Lung (tissue), 12 donors: ENCODE data around the gene CDADC1. TPM values are rescaled to one million over a fixed set of nuclear protein-coding genes. Genes with fewer than 3 reads are reported as not detected.

Source experiments
- ATAC-seq: fragments of 200-7000 bp; cut with Tn5 transposase; one replicate; pipeline ENCODE4 v1.9.1; 2020; ENCODE audit warnings: moderate number of reproducible peaks; ENCODE audit not compliant: insufficient read depth, low FRiP score
- DNase-seq, 3 donors: peaks; one replicate each; pipeline ENCODE4 v3.0.0-alpha.2; 2013 to 2017
- H3K27ac ChIP-seq, 2 donors: one replicate each; pipeline ENCODE4 v1.5.1; 2013; ENCODE audit warnings: mild to moderate bottlenecking in 2 of 2, moderate library complexity in 2 of 2, control low read depth in 1 of 2, inconsistent platforms in 1 of 2, low read depth in 1 of 2, low read length in 1 of 2
- H3K27me3 ChIP-seq, 3 donors: one replicate each; pipeline ENCODE4 v1.5.1; 2013; ENCODE audit warnings: low read length in 2 of 3; ENCODE audit not compliant: control insufficient read depth in 3 of 3, insufficient read depth in 3 of 3
- H3K36me3 ChIP-seq, 4 donors: one replicate each; pipeline ENCODE4 v1.5.1; 2013; ENCODE audit warnings: low read length in 4 of 4, mild to moderate bottlenecking in 1 of 4, moderate library complexity in 1 of 4; ENCODE audit not compliant: control insufficient read depth in 4 of 4, insufficient read depth in 4 of 4
- H3K4me1 ChIP-seq, 5 donors: one replicate each; pipeline ENCODE4 v1.5.1; 2013; ENCODE audit warnings: low read length in 5 of 5, mild to moderate bottlenecking in 2 of 5, moderate library complexity in 1 of 5; ENCODE audit not compliant: control insufficient read depth in 5 of 5, insufficient read depth in 5 of 5
- H3K4me3 ChIP-seq: one replicate; pipeline ENCODE4 v1.5.1; 2013; ENCODE audit warnings: mild to moderate bottlenecking, control low read depth, moderate library complexity
- H3K9ac ChIP-seq, 2 donors: one replicate each; pipeline ENCODE4 v1.5.1; 2013; ENCODE audit warnings: low read length in 2 of 2, control low read depth in 1 of 2; ENCODE audit not compliant: insufficient read depth in 1 of 2
- H3K9me3 ChIP-seq, 4 donors: one replicate each; pipeline ENCODE4 v1.5.1; 2013; ENCODE audit warnings: low read length in 3 of 4, mild to moderate bottlenecking in 1 of 4, moderate library complexity in 1 of 4; ENCODE audit not compliant: control insufficient read depth in 4 of 4, insufficient read depth in 3 of 4
- WGBS, 2 donors: extraction: QIAGEN DNeasy Blood & Tissue Kit; methylation state at CpG; one replicate each; pipeline ENCODE4 v1.1.7; 2013; 5-methylcytosine and 5-hydroxymethylcytosine counted together
- polyA plus RNA-seq, 2 donors: library from polyadenylated mRNA; stranded (reverse); fragments of 200-250 nt; gene quantifications; one replicate each; pipeline ENCODE4 v1.2.1, GENCODE V29; 2013
- total RNA-seq, 2 donors: library from RNA; depleted of rRNA in 1 of 2; stranded (reverse); fragments of >200 nt in 1 of 2; gene quantifications; one replicate each; pipeline ENCODE4 v1.2.1, GENCODE V29; 2014 to 2021
- TF ChIP-seq, protein P1 (sequence below): IDR thresholded peaks from 2 replicates; pipeline ENCODE4 v1.5.1; 2012; ENCODE audit warnings: mild to moderate bottlenecking; ENCODE audit errors: control extremely low read depth, extremely low read depth
- donor health status: control.
- donor health status: control.
- donor health status: Bipolar disorder and iron deficiency.
- donor health status: healthy.
- donor health status: DM: yes; HTN: yes; CAD: no.

CDADC1 gene
- total and polyA plus RNA-seq, 4 donors = 5.2 to 11.6 (median 7.1) TPM

DNA sequence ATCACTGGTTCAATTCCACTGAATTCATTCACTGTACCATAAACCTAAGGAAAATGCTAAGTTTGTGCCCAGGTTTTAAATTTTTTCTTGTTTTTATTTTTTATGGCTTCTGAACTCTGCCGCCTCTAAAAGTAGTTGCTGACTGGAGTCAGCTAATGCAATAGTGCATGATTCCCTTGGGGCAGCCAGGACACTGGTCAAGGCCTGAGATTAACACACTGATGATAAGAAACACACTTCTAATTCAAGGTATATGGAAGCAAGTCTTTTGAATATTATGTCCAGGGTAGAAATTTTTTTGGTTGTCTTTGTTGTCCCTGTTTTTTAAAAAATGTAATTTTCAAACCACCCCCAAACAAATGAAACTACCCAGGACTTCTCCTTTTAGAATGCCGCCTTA is 72.2 kb downstream of the CDADC1 start:
- TF ChIP-seq, protein P1, sequence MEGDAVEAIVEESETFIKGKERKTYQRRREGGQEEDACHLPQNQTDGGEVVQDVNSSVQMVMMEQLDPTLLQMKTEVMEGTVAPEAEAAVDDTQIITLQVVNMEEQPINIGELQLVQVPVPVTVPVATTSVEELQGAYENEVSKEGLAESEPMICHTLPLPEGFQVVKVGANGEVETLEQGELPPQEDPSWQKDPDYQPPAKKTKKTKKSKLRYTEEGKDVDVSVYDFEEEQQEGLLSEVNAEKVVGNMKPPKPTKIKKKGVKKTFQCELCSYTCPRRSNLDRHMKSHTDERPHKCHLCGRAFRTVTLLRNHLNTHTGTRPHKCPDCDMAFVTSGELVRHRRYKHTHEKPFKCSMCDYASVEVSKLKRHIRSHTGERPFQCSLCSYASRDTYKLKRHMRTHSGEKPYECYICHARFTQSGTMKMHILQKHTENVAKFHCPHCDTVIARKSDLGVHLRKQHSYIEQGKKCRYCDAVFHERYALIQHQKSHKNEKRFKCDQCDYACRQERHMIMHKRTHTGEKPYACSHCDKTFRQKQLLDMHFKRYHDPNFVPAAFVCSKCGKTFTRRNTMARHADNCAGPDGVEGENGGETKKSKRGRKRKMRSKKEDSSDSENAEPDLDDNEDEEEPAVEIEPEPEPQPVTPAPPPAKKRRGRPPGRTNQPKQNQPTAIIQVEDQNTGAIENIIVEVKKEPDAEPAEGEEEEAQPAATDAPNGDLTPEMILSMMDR = no peak
- WGBS, 2 donors = 79 to 84% methylated on average over 2 of the region's 2 CpGs
- H3K27me3 ChIP-seq = no peaks in the 10 kb centered on the region
- H3K9ac ChIP-seq = no peak overlapping the region
- peaks cover 0 to 2% (median 0%) of the 10 kb centered on the region in 4 donors for H3K36me3 ChIP-seq
- DNase-seq = no peak
- H3K4me1 ChIP-seq = peaks cover 0 to 9% (median 0%) of the 10 kb centered on the region in 5 donors
- H3K9me3 ChIP-seq = no peaks in the 10 kb centered on the region
- no peak overlapping the region for H3K27ac ChIP-seq
- no peak for ATAC-seq
- no peak overlapping the region for H3K4me3 ChIP-seq

DNA sequence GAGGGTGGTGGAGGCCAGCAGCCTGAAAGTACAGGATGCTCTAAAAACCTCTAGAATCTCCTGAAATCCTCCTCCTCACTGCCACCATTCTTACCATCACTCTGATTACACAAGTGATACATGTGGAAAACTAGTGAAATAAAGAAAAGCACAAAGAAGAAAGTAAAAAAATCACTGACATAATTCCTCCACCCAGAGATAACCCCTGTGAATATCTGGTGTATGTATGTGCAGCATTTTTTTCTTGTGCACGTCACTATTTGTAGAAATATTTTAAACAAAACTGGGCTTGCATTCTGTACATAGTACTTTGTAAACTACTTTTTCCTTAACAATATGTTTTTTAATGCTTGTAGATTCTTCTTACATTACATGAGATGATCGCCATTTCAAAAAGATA is 73.2 kb downstream of the CDADC1 start:
- Histone ChIP-seq H3K4me1 (peaks cover 0 to 9% (median 0%) of the 10 kb centered on the region in 5 donors), H3K27ac (no peak overlapping the region), H3K9me3 (no peaks in the 10 kb centered on the region), H3K9ac (no peak overlapping the region), H3K4me3 (no peak overlapping the region), H3K36me3 (peaks cover 0 to 2% (median 0%) of the 10 kb centered on the region in 4 donors), H3K27me3 (no peaks in the 10 kb centered on the region)
- DNase-seq (no peak), ATAC-seq (no peak)
- WGBS, 2 donors = 89 to 91% methylated on average over 2 of the region's 2 CpGs
- TF ChIP-seq, protein P1 = no peak

DNA sequence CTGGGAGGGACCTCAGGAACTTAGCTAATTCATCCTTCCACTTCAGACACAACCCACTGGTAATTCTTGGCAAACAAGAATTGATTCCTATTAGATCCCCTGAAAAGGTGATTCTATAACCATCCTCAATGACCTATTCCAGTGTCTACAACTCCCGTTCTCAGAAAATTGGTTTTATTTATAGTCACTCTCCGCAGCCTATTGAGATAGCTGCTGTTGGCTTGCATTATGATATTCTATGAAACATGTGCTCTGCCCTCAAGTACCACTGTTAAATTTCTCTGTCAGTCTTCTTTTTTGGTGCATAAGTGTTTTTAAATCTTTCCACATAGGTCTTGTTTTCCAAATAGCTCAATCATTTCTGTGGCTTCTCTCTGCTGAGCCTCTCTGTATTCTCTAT is 75.0 kb downstream of the CDADC1 start:
- H3K9me3 ChIP-seq = no peaks in the 10 kb centered on the region
- H3K9ac ChIP-seq = no peak overlapping the region
- ATAC-seq (no peak), DNase-seq (no peak)
- no peak overlapping the region for H3K4me3 ChIP-seq
- WGBS, 2 donors = 95 to 98% methylated on average over 2 of the region's 2 CpGs
- TF ChIP-seq, protein P1 = no peak
- H3K27ac ChIP-seq = no peak overlapping the region
- H3K27me3 ChIP-seq = no peaks in the 10 kb centered on the region
- H3K36me3 ChIP-seq = peaks cover 0 to 2% (median 0%) of the 10 kb centered on the region in 4 donors
- H3K4me1 ChIP-seq = peaks cover 0 to 9% (median 0%) of the 10 kb centered on the region in 5 donors

DNA sequence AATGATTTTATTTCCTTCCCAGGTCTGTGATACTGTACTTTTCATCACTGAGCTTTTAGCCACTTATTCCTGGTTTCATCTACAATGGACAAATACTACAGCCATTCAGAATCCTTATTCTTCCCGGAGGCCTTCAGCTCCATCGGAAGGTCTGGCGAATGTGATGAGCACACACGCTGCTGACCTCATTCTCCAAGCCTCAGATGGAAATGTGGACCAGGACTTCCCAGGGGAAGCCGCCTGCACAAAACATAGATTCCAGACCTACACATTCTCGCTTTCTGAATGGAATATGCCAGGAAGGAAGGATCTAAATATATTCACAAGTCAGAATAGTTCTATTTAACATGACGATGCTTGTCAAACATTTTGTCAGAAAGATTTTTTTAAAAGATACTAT is 75.6 kb downstream of the CDADC1 start:
- peaks cover 0 to 2% (median 0%) of the 10 kb centered on the region in 4 donors for H3K36me3 ChIP-seq
- H3K4me1 ChIP-seq = peaks cover 0 to 9% (median 0%) of the 10 kb centered on the region in 5 donors
- 97% methylated on average over 7 of the region's 7 CpGs for WGBS, 2 donors
- TF ChIP-seq, protein P1 = no peak
- no peaks in the 10 kb centered on the region for H3K27me3 ChIP-seq
- no peak overlapping the region for H3K27ac ChIP-seq
- no peak overlapping the region for H3K9ac ChIP-seq
- DNase-seq = no peak
- H3K9me3 ChIP-seq = no peaks in the 10 kb centered on the region
- ATAC-seq = no peak
- no peak overlapping the region for H3K4me3 ChIP-seq
